Endothelial cell of hepatic sinusoid (primary cell): ENCODE results near the gene NPSR1.
"Not testable (repeated sequence)": the region's sequence is repeated elsewhere in the genome, so short reads cannot be mapped to it uniquely, and the experiment has no call there.

ENCODE experiments used
- in situ Hi-C: cut with HindIII; loops from 2 replicates; pipeline ENCODE4 v1.10.0; 2017; ENCODE audit warnings: low sequenced_read_pairs

NPSR1 gene

GRCh38 chr7:34831436-34831835 is 173.4 kb downstream of the NPSR1 start:
- in situ Hi-C loops, result no loop called here

GRCh38 chr7:34832020-34832419 is 174.0 kb downstream of the NPSR1 start:
- in situ Hi-C loops, result no loop called here

- in situ Hi-C loops, result no loop called here
Measured at GRCh38 chr7:34835901-34836600, 178.0 kb downstream of the NPSR1 start.

- in situ Hi-C loops, result no loop called here
Measured at GRCh38 chr7:34837316-34837715, 179.3 kb downstream of the NPSR1 start.

- in situ Hi-C loops, result no loop called here
Measured at GRCh38 chr7:34837801-34838201, 179.8 kb downstream of the NPSR1 start.

GRCh38 chr7:34838329-34838728 is 180.3 kb downstream of the NPSR1 start:
- in situ Hi-C loops, result no loop called here

- in situ Hi-C loops, result no loop called here
Measured at GRCh38 chr7:34839645-34840044, 181.6 kb downstream of the NPSR1 start.

GRCh38 chr7:34840176-34840785 is 182.3 kb downstream of the NPSR1 start:
- in situ Hi-C loops, result no loop called here

- in situ Hi-C loops, result no loop called here
Measured at GRCh38 chr7:34841326-34841725, 183.3 kb downstream of the NPSR1 start.

- in situ Hi-C loops, result no loop called here
Measured at GRCh38 chr7:34842782-34843181, 184.8 kb downstream of the NPSR1 start.

GRCh38 chr7:34844406-34844805 is 186.4 kb downstream of the NPSR1 start:
- in situ Hi-C loops, result no loop called here

GRCh38 chr7:34844936-34845665 is 187.1 kb downstream of the NPSR1 start:
- in situ Hi-C loops, result no loop called here

- in situ Hi-C loops, result no loop called here
Measured at GRCh38 chr7:34845666-34846361, 187.8 kb downstream of the NPSR1 start.

GRCh38 chr7:34846976-34847375 is 189.0 kb downstream of the NPSR1 start:
- in situ Hi-C loops, result no loop called here

- in situ Hi-C loops, result no loop called here
Measured at GRCh38 chr7:34848670-34849069, 190.7 kb downstream of the NPSR1 start.

- in situ Hi-C loops, result no loop called here
Measured at GRCh38 chr7:34849163-34849960, 191.3 kb downstream of the NPSR1 start.

GRCh38 chr7:34849986-34850385 is 192.0 kb downstream of the NPSR1 start:
- in situ Hi-C loops, result no loop called here

- in situ Hi-C loops, result no loop called here
Measured at GRCh38 chr7:34850681-34851080, 192.7 kb downstream of the NPSR1 start.

- in situ Hi-C loops, result no loop called here
Measured at GRCh38 chr7:34851431-34851830, 193.4 kb downstream of the NPSR1 start.

GRCh38 chr7:34858444-34858843 is 200.4 kb downstream of the NPSR1 start:
- in situ Hi-C loops, result not testable (repeated sequence)

- in situ Hi-C loops, result not testable (repeated sequence)
Measured at GRCh38 chr7:34859281-34859680, 201.3 kb downstream of the NPSR1 start.
